Activated CD4-positive, CD25-positive, alpha-beta regulatory T cell treated with anti-CD3 and anti-CD28 coated beads, Interleukin-2, amount 50 U/mL, for 72 hours (primary cell): ENCODE measurements around the gene CHD3.

Experiments
- DNase-seq: peaks from one replicate; pipeline ENCODE4 v3.0.0; 2021

The CHD3 gene

GRCh38 chr17:7903154-7904103 lies 14.8 kb downstream of the CHD3 start:
- DNase-seq = no peak

- no peak for DNase-seq
Observed at GRCh38 chr17:7909089-7909488, 20.5 kb downstream of the CHD3 start.

GRCh38 chr17:7910281-7910680 lies 21.7 kb downstream of the CHD3 start:
- DNase-seq = no peak

- no peak for DNase-seq
Observed at GRCh38 chr17:7910711-7911110, 22.1 kb downstream of the CHD3 start.

- DNase-seq = no peak
Observed at GRCh38 chr17:7911116-7911515, 22.5 kb downstream of the CHD3 start.

- DNase-seq = no peak
Observed at GRCh38 chr17:7912927-7913524, 24.4 kb downstream of the CHD3 start.

GRCh38 chr17:7915179-7915610 lies 26.6 kb downstream of the CHD3 start:
- DNase-seq = no peak

GRCh38 chr17:7915611-7916384 lies 27.2 kb downstream of the CHD3 start, which contains the start of gene RNF227:
Gene RNF227, minus strand, starts transcription at chr17:7916289. Its CDS starts 94 bp downstream, at chr17:7916195.
- peak; percentile 85 for DNase-seq

- DNase-seq = no peak
Observed at GRCh38 chr17:7916385-7916682, 27.7 kb downstream of the CHD3 start.

GRCh38 chr17:7916808-7917207 lies 28.2 kb downstream of the CHD3 start:
- no peak for DNase-seq

GRCh38 chr17:7922269-7922844 lies 33.8 kb downstream of the CHD3 start:
- DNase-seq = no peak

- DNase-seq = peak; percentile 74
Observed at GRCh38 chr17:7922845-7923628, 34.4 kb downstream of the CHD3 start.

GRCh38 chr17:7927596-7927995 lies 39.0 kb downstream of the CHD3 start:
- no peak for DNase-seq

- DNase-seq = peak; percentile 69
Observed at GRCh38 chr17:7929158-7930023, 40.8 kb downstream of the CHD3 start, which contains the start of gene KCNAB3. Gene KCNAB3, minus strand, starts transcription at chr17:7929856. Its CDS starts 421 bp downstream, at chr17:7929435.

- DNase-seq = no peak
Observed at GRCh38 chr17:7930841-7931631, 42.4 kb downstream of the CHD3 start.

- DNase-seq = peak; percentile 100
Observed at GRCh38 chr17:7931709-7932482, 43.3 kb downstream of the CHD3 start, which contains the start of the genes CNTROB and TRAPPC1. Gene CNTROB, plus strand, starts transcription at chr17:7932206. Its CDS starts 874 bp downstream, at chr17:7933080. Gene TRAPPC1, minus strand, starts transcription at chr17:7931946. Its CDS starts 117 bp downstream, at chr17:7931829.

GRCh38 chr17:7932483-7932891 lies 43.9 kb downstream of the CHD3 start:
- DNase-seq = peak; percentile 43

GRCh38 chr17:7932949-7933348 lies 44.4 kb downstream of the CHD3 start:
- peak; percentile 40 for DNase-seq

GRCh38 chr17:7935859-7936258 lies 47.3 kb downstream of the CHD3 start:
- DNase-seq = no peak
